Fibroblast of upper back skin (primary cell): ENCODE data around the gene PCDHGC5.
A peak's percentile ranks its signal among the peaks of the same experiment; 100 is the strongest.

Source experiments
- DNase-seq: peaks from one replicate; pipeline ENCODE4 v3.0.0-alpha.2; 2013

PCDHGC5 gene

DNA sequence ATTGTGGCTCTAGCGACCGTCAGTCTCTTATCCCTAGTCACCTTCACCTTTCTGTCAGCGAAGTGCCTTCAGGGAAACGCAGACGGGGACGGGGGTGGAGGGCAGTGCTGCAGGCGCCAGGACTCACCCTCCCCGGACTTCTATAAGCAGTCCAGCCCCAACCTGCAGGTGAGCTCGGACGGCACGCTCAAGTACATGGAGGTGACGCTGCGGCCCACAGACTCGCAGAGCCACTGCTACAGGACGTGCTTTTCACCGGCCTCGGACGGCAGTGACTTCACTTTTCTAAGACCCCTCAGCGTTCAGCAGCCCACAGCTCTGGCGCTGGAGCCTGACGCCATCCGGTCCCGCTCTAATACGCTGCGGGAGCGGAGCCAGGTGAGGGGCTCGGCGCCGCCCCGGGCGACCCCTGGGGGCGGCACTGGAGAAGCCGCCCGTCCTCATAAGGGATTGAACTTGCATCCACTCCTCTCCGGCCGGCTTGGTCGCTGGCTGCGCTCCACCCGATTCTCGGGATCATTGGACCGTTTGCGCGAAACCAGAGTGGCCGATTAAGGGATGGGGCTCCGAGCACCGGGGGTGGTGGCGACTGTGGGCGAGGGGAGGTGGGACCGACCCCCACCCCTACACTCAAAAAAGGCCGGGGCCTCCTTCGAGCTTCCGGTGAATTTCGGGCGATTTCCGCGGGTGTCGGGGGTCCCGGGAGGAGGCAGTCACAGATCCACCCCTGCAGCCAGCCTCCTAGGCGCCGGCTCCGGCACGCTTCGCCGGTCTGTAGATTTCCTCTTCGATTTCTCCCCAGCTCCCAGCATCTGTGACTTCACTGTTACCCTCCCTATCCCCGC, 2.7 kb downstream of the PCDHGC5 start:
- no peak for DNase-seq

DNA sequence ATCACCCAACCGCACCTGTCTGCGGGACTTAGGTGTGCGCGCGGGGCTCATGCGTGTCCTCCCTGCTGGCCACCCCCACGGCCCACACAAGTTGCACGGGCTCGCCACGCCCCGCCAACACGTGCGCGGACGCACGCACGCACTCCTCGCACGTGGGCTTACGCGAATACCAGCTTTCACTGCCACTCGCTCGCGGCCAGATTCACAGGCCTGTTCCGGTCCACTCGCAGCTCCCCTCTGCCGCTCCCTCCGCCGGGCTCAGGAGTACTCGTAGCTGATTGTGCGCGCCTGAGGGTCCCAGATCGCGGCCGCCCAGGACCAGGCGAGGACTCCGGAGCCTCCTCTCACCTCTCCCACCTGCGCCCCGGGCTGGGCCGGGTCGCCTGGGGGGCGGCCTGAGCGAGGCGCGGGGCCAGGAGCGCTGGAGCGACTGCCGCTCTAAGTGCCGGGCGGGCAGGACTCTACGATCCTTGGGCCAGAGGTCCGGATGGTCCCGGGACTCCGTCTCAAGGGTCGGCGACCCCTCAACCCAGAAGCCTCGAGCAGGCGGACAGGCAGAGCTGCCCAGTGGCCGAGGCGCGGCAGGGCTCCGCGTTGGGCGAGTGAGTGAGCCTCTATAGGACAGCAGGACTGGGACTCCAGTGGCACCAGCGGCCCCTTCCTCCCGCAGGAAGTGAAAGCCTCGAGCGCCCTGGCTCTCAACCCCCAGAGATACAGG, 3.4 kb downstream of the PCDHGC5 start:
- no peak for DNase-seq

DNA sequence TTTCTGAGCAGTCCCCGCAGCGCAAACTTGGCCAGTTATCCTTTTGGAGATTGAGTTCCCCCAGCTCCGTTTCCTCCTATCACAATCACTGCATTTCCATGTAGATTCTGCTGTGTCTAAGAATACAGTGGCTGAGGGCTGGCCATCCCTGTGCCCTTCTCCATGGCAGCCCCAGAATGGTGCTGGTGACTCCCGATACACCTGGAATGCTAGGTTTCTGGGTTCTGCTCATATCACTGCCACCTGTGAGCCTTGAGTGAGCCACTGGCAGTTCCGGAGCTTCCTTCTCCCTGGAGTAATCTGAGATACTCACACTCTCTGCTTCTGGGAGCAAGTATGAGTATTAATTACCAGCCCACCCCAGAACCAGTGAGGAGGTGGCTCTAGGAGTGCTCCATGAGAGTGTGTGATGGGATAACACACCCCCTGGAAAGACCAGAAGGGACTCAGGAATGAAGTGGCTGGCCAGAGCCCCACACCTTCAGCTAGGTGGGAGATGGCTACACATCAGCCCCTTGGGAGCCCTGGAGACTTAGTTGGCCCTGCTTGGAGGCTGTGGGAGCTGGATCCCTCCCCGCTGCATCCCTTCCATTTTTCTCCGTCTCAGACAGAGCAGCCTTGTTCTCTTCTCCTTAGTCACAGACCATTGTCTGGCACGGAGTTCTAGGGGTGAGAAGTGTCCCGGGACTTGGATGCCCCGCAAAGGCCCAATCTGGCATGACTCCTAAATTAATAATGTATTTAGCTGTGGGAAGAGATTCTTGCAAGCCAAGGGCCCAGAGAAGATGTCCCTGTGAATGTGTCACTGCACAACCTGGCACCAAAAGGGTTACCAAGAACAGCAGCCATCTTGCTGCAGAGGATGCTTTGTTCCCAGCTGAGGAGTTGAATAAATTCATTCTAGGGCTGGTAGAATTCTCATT, 4.9 kb downstream of the PCDHGC5 start:
- peak; percentile 65 for DNase-seq

DNA sequence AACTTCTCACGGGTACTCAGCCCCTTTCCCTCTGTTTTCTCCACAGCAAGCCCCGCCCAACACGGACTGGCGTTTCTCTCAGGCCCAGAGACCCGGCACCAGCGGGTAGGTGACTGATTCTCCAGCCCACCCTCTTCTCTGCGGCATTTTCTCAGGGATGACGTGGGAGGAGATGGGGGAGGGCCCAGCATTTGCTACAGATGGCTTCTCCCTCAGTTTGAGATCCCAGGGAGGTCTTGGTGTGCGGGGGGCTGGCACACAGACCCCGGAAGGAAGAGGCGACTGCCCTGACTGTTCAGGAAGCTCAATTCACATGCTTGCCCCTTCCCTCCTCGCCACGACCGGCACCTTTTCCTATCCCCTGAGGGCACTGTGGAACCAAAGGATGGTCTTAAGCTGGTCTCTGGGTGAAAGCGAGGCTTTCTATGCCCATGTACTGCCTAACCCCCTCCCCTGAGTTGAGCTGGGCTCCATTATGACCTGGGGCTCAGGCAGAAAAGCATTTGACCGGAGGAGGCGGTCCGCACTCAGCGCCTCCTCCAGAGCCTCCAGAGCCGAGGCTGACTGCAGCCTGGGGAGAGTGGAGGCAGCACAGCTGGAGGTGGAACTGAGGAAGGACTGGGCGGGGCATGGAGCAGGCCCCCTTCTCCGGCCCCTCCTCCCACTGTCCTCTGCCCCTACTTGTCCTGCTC, 6.0 kb downstream of the PCDHGC5 start:
- peak; percentile 68 for DNase-seq

DNA sequence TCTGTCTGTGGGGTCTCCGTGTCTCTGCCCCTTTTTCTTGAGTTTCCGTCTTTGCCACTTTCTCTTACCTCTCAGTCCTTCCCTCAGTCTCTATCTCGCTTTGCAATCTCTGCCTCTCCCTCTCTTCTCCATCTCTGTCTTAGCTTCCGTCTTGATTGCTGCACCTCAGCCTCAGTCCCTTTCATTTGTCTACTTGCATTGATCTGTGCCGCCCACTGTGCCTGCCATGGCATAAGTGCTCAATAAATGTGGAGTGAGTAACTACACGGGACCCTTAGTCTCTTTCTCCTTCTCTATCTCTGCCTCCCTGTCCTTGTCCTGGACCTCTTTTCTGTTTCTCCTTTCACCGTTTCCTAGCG, 6.6 kb downstream of the PCDHGC5 start:
- DNase-seq: no peak

DNA sequence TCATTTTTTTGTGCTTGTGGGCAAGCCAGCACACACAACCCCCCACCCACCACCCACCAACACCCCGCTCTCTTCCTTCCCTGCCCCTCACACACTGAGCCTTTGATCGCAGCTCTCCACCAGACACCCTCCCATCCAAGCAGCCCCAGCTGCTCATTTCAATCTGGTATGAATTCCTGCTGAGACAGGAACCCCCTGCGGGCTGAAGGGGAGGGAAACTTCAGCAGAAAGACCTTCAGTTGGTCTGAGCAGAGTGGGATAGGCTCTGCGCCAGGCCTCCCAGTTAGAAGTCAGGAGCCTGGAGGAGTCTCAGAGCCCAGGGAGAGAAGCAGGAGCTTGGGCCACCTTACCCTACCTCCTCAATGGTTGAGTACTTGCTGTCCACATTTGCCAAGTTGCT, 7.2 kb downstream of the PCDHGC5 start:
- peak; percentile 96 for DNase-seq

DNA sequence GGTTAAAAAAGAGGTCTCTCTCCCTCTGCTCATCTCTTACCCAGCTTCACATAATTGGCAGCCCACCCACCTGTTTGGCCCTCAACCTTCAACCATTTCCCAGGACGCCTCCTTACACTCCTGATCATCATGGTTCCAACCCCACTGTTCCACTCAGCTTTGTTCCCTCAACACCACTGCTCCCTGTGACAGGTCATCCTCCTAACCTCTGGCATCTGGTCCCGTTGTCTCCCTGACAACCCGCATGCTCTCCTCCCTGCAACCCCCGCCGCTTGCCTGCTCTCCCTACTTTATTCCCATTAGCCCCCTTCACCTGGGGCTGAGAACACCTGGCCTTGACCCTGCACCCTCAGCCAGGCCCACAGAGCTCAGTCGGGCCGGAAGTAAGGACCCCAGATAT, 12.9 kb downstream of the PCDHGC5 start:
- DNase-seq: no peak

DNA sequence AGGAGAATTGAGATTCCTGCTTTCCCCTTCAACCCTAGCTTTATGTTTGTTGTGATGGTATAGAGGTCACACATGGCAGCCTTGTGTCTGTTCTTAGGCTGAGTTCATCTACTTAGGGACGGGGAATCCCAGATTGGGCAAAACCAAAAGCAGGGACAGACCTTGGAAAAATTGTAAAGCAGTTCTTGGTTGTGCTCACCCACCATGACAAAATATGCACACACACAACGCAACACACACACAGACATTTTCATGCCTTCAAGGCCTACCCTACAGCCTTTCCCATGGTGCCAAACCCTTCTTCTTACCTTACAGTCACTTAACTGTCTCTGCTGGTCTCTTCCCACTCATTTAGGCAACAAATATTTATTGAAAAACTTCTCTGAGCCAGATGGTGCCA, 14.8 kb downstream of the PCDHGC5 start:
- DNase-seq: no peak

DNA sequence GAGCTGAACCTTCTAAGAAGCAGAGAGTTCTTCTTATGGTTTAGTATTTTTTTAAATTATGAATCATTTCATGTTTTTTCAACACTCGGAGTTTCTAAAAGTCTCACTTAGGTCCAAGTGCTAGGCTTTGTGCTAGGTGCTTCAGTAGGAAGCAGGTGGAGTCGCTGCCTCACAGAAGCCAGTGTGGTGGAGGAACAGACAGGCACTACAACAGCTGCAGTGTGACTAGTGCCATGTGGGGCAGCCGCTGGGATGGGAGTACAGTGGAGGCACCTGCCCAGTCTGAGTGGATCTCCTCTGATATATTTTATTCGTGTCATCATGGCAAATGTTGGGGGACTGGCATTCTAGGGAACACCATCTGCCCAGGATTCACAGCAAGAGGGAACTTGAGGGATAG, 15.3 kb downstream of the PCDHGC5 start:
- no peak for DNase-seq

DNA sequence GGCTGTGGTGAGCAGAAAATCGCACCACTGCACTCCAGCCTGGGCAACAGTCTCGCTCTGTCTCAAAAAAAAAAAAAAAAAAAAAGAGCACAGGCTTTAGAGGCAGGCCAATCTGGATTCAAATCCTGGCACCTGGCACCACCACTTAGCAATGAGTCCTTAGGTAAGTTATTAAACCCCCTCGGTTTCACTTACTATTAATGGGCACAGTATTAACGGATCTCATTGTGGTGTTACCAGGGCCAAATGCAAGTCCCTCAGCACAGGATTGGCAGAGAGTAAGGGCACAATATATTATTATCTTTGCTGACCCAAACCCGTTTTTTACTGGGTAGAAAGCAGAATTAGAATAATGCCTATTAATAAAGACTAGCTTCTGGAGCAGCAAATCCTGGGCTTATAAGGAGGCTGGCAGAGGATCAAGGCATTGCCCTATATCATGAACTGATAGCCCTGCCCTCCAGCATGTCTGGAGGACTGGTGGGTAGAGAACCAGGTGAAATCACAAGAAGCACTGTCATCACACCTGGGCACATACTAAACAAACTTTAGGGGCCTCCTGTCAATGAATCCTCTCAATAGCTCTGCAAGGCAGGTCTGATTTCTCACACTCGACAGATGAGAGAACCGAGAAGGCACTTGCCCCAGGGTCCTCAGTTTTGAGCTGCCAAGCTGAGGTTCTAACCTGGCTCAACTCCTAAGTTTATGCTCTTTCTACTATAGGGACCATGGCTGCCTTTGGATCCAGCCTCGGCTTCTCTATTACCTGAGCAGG, 17.7 kb downstream of the PCDHGC5 start:
- DNase-seq: no peak

DNA sequence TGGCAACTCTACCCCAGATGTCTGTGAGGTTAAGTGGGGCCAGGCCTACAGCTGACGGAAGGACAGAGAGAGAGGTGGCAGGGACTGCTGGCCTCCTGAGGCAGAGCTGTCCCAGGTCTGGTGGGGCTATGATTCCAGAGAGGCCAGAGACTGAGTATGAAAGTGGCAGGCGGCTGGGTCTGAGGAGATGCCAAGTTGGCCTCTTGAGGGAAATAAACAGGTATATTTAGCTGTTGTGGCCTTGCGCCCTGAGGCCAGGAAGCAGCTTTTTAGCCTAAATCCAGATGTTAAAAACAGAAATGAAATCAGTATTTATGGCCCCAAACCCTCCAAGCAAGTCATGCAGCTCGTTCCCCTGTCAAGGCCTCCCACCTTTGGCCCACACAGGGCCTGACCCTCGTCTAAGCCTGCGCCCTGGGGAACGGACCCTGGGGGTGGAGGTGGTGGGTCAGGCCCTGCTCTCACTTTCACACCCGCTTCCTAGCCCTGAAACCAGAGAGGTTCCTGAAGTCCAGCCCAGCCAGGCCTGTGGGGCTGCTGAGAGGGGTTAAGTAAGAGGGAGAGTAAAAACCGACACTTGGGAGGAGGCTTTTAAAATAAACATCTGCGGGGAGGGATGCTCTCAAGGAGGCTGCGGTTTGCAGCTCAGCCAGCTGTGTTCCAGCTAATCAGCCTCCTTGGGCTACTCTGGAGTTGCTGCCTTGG, 18.7 kb downstream of the PCDHGC5 start:
- peak; percentile 89 for DNase-seq

DNA sequence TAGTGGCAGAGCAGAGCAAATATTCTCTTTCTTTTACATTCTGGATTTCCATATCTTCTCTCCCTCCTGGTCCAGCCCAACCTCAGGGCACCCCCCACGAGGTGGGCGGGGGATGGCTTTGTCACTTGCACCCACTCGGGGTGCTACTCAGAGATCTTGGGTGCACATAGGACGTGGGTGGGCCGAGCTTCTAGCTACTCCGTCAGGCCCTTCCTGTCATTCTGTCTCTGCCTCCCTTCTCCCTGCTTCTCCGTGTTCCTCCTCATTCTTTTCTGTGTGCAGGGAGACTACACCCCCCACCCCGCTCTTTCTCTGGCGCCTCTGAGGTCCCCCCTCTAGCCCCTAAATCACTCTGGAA, 19.5 kb downstream of the PCDHGC5 start:
- no peak for DNase-seq

DNA sequence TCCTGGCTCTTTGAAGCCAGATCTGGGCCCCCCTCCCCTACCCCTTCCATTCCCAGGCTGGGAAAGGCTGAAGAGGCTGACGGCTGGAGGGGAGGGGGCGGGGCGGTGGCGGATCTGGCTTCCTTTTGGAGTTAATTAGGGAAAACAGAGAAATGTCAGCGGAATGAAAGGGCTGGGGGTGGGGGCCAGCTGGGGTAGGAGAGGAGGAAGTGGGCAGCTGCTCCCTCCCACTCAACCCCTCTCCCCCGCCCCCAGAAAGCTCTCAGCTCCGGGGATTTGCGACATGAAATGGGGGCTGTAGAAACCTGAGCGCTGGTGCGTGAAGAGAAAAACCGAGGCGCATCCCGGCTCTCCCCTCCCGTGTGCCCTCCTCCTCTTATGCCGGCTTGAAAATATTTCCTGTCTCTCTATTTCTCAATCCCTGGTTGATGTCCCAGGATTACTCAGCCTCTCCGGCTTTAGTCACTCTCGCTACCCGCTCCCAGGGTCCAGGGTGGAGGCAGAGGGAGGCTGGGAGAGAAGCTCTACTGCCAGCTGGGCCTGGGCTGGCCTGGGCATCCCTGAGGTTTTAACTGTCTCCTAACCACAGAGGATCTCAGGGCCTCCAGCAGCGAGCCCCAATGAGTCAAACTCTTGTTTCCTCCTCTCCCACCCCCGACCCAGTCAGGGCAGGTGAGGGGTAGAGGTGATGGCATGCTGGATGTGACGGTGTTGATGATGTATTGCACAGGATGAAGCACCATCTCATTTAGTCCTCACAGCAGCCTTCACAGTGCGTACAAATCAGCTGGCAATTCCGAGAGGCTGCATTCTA, 20.1 kb downstream of the PCDHGC5 start:
- DNase-seq: peak; percentile 99

DNA sequence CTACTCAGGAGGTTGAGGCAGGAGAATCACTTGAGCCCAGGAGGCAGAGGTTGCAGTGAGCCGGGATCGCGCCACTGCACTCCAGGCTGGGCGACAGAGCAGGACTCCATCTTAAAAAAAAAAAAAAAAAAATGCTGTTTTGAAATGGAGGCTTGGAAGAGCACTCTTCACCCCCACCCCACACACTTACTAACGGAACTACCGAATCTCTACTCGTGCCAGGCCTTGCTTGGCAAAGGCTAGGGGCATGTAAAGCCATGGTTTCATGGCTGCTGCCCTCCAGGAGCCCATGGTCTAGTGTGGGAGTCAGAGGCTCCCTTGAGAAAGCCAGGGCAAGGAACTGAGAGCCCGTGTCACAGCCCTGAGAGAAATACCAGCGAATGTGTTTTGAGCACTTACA, 21.3 kb downstream of the PCDHGC5 start:
- no peak for DNase-seq

DNA sequence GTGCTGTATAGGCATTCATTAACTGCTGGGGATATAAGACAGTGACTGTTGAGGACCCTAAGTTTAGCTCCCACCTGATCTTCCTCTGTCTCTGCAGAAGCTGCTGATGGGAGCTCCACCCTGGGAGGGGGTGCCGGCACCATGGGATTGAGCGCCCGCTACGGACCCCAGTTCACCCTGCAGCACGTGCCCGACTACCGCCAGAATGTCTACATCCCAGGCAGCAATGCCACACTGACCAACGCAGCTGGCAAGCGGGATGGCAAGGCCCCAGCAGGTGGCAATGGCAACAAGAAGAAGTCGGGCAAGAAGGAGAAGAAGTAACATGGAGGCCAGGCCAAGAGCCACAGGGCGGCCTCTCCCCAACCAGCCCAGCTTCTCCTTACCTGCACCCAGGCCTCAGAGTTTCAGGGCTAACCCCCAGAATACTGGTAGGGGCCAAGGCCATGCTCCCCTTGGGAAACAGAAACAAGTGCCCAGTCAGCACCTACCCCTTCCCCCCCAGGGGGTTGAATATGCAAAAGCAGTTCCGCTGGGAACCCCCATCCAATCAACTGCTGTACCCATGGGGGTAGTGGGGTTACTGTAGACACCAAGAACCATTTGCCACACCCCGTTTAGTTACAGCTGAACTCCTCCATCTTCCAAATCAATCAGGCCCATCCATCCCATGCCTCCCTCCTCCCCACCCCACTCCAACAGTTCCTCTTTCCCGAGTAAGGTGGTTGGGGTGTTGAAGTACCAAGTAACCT, 22.1 kb downstream of the PCDHGC5 start:
- no peak for DNase-seq

DNA sequence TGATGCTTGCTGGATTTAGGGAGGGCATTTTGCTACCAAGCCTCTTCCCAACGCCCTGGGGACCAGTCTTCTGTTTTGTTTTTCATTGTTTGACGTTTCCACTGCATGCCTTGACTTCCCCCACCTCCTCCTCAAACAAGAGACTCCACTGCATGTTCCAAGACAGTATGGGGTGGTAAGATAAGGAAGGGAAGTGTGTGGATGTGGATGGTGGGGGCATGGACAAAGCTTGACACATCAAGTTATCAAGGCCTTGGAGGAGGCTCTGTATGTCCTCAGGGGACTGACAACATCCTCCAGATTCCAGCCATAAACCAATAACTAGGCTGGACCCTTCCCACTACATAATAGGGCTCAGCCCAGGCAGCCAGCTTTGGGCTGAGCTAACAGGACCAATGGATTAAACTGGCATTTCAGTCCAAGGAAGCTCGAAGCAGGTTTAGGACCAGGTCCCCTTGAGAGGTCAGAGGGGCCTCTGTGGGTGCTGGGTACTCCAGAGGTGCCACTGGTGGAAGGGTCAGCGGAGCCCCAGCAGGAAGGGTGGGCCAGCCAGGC, 23.0 kb downstream of the PCDHGC5 start:
- no peak for DNase-seq

DNA sequence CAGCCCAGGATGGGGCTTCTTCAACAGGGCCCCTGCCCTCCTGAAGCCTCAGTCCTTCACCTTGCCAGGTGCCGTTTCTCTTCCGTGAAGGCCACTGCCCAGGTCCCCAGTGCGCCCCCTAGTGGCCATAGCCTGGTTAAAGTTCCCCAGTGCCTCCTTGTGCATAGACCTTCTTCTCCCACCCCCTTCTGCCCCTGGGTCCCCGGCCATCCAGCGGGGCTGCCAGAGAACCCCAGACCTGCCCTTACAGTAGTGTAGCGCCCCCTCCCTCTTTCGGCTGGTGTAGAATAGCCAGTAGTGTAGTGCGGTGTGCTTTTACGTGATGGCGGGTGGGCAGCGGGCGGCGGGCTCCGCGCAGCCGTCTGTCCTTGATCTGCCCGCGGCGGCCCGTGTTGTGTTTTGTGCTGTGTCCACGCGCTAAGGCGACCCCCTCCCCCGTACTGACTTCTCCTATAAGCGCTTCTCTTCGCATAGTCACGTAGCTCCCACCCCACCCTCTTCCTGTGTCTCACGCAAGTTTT, 23.6 kb downstream of the PCDHGC5 start:
- DNase-seq: peak; percentile 69

DNA sequence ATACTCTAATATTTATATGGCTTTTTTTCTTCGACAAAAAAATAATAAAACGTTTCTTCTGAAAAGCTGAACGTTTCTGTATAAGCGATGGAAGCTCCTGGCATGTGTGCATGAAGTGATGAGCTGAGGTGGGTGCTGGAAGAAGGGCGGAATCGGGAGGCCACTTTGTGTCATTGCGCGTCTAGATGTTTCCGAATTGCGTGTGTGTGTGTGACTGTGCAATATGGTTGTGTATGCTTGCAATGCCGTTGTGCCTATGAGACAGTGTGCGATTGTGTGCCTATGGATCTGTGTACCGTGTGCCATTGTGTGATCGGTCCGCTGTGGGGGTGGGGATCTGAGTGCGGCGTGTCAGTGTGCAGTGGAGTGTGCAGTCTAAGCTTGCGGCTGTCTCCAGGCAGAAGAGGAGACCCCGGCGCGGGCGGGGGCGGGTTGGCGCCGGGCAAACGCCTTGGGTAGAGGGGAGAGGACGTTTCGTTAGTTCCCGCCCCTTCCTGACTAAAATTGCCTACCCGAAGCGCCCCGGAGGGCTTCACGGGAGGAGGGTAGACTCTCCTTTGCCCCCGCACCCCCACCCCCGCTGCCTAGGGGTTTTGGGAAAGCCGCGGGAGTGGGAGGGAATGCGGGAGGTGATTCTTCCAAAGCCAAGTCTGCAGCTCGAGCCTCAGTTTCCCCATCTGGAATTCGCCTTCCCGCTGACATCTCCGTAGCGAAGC, 24.2 kb downstream of the PCDHGC5 start:
- DNase-seq: peak; percentile 50
